HepG2 (cell line): ENCODE data around the gene COBL. TPM values are rescaled to one million over a fixed set of nuclear protein-coding genes. Genes with fewer than 3 reads are reported as not detected.

Experiments
- ATAC-seq: fragments of 200-7000 bp; cut with Tn5 transposase; 3 replicates; pipeline ENCODE4 v1.9.1; 2020; ENCODE audit warnings: mild to moderate bottlenecking, moderate library complexity
- BruUV-seq: library from RNA; stranded (reverse); fragments of 400-500 nt; replicated peaks from 2 replicates; lab custom pipeline; 2021; lab: Mats Ljungman, UMichigan
- CTCF ChIA-PET: fragments of 300-600 bp; formaldehyde crosslinking; extraction: SDS; loops from one replicate; lab custom pipeline; 2021; ENCODE audit warnings: low total read pairs, inconsistent platforms, low intra/inter-chr PET ratio; lab: Yijun Ruan, JAX
- POLR2A ChIA-PET: fragments of 350-600 bp; sonication (Branson Sonifier 250); formaldehyde crosslinking; loops from one replicate; lab custom pipeline; 2020; ENCODE audit warnings: antibody characterized with exemption, inconsistent platforms; lab: Yijun Ruan, JAX
- DNase-seq: peaks from one replicate; pipeline ENCODE4 v3.0.0-alpha.2; 2015; ENCODE audit warnings: low spot score
- FAIRE-seq: peaks from 3 replicates; lab custom pipeline; 2011; peaks lifted over from hg19 to GRCh38; lab: Jason Lieb, UNC
- H2AFZ ChIP-seq: one replicate; pipeline ENCODE4 v1.6.1; 2011; ENCODE audit warnings: low read length, inconsistent platforms
- H3K27ac ChIP-seq: fragments of 300-600 bp; 3 replicates; pipeline ENCODE4 v1.8.0; 2011; ENCODE audit warnings: mixed run types, mild to moderate bottlenecking, mixed read lengths, low read length, inconsistent platforms; ENCODE audit not compliant: insufficient read depth; ENCODE audit errors: extremely low read length
- H3K27me3 ChIP-seq, 2 experiments: fragments of 200-600 bp in 1 of 2; 2 replicates in 1 of 2; 3 replicates in 1 of 2; pipeline versions ENCODE4 v1.6.0 to v1.8.0; 2011; ENCODE audit warnings: low read length in 2 of 2, mild to moderate bottlenecking in 2 of 2, moderate library complexity in 2 of 2, inconsistent platforms in 1 of 2; ENCODE audit not compliant: insufficient read depth in 2 of 2, control insufficient read depth in 1 of 2
- H3K36me3 ChIP-seq, 2 experiments: fragments of 200-600 bp in 1 of 2; replicated peaks in 1 of 2; 2 replicates in 1 of 2; 3 replicates in 1 of 2; pipeline versions ENCODE4 v1.5.1 to v1.8.0; 2011; ENCODE audit warnings: low read length in 2 of 2, inconsistent platforms in 1 of 2; ENCODE audit not compliant: insufficient read depth in 2 of 2, control insufficient read depth in 1 of 2
- H3K4me1 ChIP-seq: 2 replicates; pipeline ENCODE4 v1.5.1; 2012; ENCODE audit warnings: low read length, inconsistent platforms; ENCODE audit not compliant: insufficient read depth
- H3K4me2 ChIP-seq: 2 replicates; pipeline ENCODE4 v1.6.0; 2011; ENCODE audit warnings: low read depth, low read length, inconsistent platforms
- H3K4me3 ChIP-seq, 3 experiments: fragments of 200-600 bp in 1 of 3; sonication (generic), shearing (Covaris generic) in 1 of 3; replicated peaks in 1 of 3; 2 replicates each; pipeline ENCODE4 v1.5.1; 2011 to 2016; ENCODE audit warnings: low read length in 3 of 3, inconsistent platforms in 2 of 3, low read depth in 2 of 3, mild to moderate bottlenecking in 2 of 3, control low read depth in 1 of 3, mixed read lengths in 1 of 3; ENCODE audit not compliant: insufficient read depth in 1 of 3
- H3K79me2 ChIP-seq: one replicate; pipeline ENCODE4 v1.6.1; 2011; ENCODE audit warnings: low read length, inconsistent platforms; ENCODE audit not compliant: insufficient read depth
- H3K9ac ChIP-seq: 2 replicates; pipeline ENCODE4 v1.6.0; 2011; ENCODE audit warnings: mild to moderate bottlenecking, low read depth, low read length, inconsistent platforms; ENCODE audit not compliant: insufficient read depth
- H3K9me3 ChIP-seq: 2 replicates; pipeline ENCODE4 v1.5.1; 2012; ENCODE audit warnings: mild to moderate bottlenecking, low read length
- H4K20me1 ChIP-seq: 2 replicates; pipeline ENCODE4 v1.6.0; 2011; ENCODE audit warnings: inconsistent platforms, mild to moderate bottlenecking, low read length, moderate library complexity; ENCODE audit not compliant: insufficient read depth
- CAMTA2 ChIP-seq: sonication (generic); formaldehyde crosslinking; IDR thresholded peaks from 2 replicates; pipeline ENCODE4 v1.4.0; 2020; ENCODE audit warnings: mild to moderate bottlenecking, missing genetic modification reagents, borderline replicate concordance
- CERS6 ChIP-seq: sonication (generic); formaldehyde crosslinking; IDR thresholded peaks from 2 replicates; pipeline ENCODE4 v1.5.0; 2020; ENCODE audit warnings: missing genetic modification reagents
- CTCF ChIP-seq: sonication (generic); formaldehyde crosslinking; IDR thresholded peaks from 2 replicates; pipeline ENCODE4 v1.5.0; 2020; ENCODE audit warnings: mild to moderate bottlenecking, missing genetic modification reagents, moderate library complexity
- DDIT3 ChIP-seq: sonication (generic); formaldehyde crosslinking; IDR thresholded peaks from 2 replicates; pipeline ENCODE4 v1.4.0; 2020; ENCODE audit warnings: mild to moderate bottlenecking, missing genetic modification reagents
- RBAK ChIP-seq: sonication (generic); formaldehyde crosslinking; IDR thresholded peaks from 2 replicates; pipeline ENCODE4 v1.5.1; 2020; ENCODE audit warnings: mild to moderate bottlenecking, missing genetic modification reagents
- RFX3 ChIP-seq: IDR thresholded peaks from 2 replicates; pipeline ENCODE4 v1.6.1; 2016; ENCODE audit warnings: missing biosample characterization, missing genetic modification reagents
- TAF15 ChIP-seq: fragments of 200-400 bp; formaldehyde crosslinking; IDR thresholded peaks from one replicate; pipeline ENCODE4 v1.6.1; 2018; ENCODE audit warnings: mild to moderate bottlenecking, low read depth, low read length; ENCODE audit not compliant: poor library complexity, severe bottlenecking
- ZIK1 ChIP-seq: sonication (generic); formaldehyde crosslinking; IDR thresholded peaks from 2 replicates; pipeline ENCODE4 v1.5.0; 2020; ENCODE audit warnings: mild to moderate bottlenecking, low read depth, missing genetic modification reagents, borderline replicate concordance
- ZNF275 ChIP-seq: sonication (generic); formaldehyde crosslinking; IDR thresholded peaks from 2 replicates; pipeline ENCODE4 v1.8.0; 2022; ENCODE audit warnings: missing genetic modification reagents, mild to moderate bottlenecking, inconsistent platforms, borderline replicate concordance
- ZNF766 ChIP-seq: sonication (generic); formaldehyde crosslinking; IDR thresholded peaks from 2 replicates; pipeline ENCODE4 v1.5.0; 2020; ENCODE audit warnings: missing genetic modification reagents, borderline replicate concordance
- ZSCAN12 ChIP-seq: sonication (generic); formaldehyde crosslinking; IDR thresholded peaks from 2 replicates; pipeline ENCODE4 v1.9.0; 2021; ENCODE audit warnings: mild to moderate bottlenecking, missing genetic modification reagents
- WGBS: methylation state at CpG from one replicate; pipeline ENCODE4 v1.1.6; 2017; ENCODE audit warnings: low lambda C conversion rate; 5-methylcytosine and 5-hydroxymethylcytosine counted together
- in situ Hi-C: cut with HindIII; loops from 2 replicates; pipeline ENCODE4 v1.10.0; 2017; ENCODE audit warnings: low pct_unique_long_range_greater_than_20kb; ENCODE audit not compliant: extremely low pct_ligation_motif_present
- intact Hi-C: fragments of 100-400 bp; cut with micrococcal nuclease; formaldehyde crosslinking; loops from one replicate; pipeline ENCODE4 v1.10.0; 2022; ENCODE audit not compliant: unreplicated experiment
- polyA plus RNA-seq, 8 experiments: library from polyadenylated mRNA; depleted of rRNA in 3 of 8; stranded (reverse) in 7 of 8; unstranded in 1 of 8; fragments of >200 nt; fragmentation: Illumina TruSeq in 4 of 8; extraction: Trizol in 4 of 8; gene quantifications; 2 replicates each; pipeline versions ENCODE4 v1.2.1 to v1.2.3, GENCODE V29; 2011 to 2016; ENCODE audit warnings: low read depth in 4 of 8, missing spikeins in 1 of 8, mixed read lengths in 1 of 8; ENCODE audit not compliant: insufficient read depth in 1 of 8
- total RNA-seq, 5 experiments: library from RNA; depleted of rRNA; stranded (reverse); fragments of >200 nt; fragmentation: Illumina TruSeq; extraction: Trizol; gene quantifications; 2 replicates each; pipeline ENCODE4 v1.2.3, GENCODE V29; 2016; ENCODE audit warnings: low read depth in 1 of 5

COBL gene
- total and polyA plus RNA-seq, 2 of the 13 experiments (the other 11 are each of a cell fraction or from before 2014, with no cell fraction given), result 3.8 to 4.9 TPM

GRCh38 chr7:51085034-51085692, 231.4 kb downstream of the COBL start:
- Histone ChIP-seq H3K27me3 (no peaks in the 10 kb centered on the region), H2AFZ (no peak overlapping the region), H3K4me1 (no peaks in the 10 kb centered on the region), H3K27ac (no peak overlapping the region), H3K9ac (no peak overlapping the region), H3K36me3 (peaks cover 0 to 20% of the 10 kb centered on the region in 2 experiments; a peak in 2 of 5 replicates), H3K4me3 (no peak overlapping the region), H4K20me1 (no peaks in the 10 kb centered on the region), H3K9me3 (no peaks in the 10 kb centered on the region), H3K4me2 (no peak overlapping the region), H3K79me2 (no peaks in the 10 kb centered on the region)
- DNase-seq (no peak), FAIRE-seq (no peak), ATAC-seq (no peak)
- ChIA-PET POLR2A (no interaction called here), CTCF (no interaction called here)
- in situ Hi-C loops (no loop called here), intact Hi-C loops (no loop called here)
- BruUV-seq, result no TSS peak
- WGBS, result 97% methylated on average over 12 of the region's 12 CpGs
- TF ChIP-seq RBAK (CRISPR knock-in tag) (no peak), ZIK1 (no peak), TAF15 (no peak), ZNF275 (CRISPR knock-in tag) (no peak), CAMTA2 (no peak), CERS6 (no peak), DDIT3 (CRISPR knock-in tag) (no peak), ZSCAN12 (CRISPR knock-in tag) (no peak), RFX3 (CRISPR knock-in tag) (no peak), ZNF766 (CRISPR knock-in tag) (no peak), CTCF (CRISPR knock-in tag) (no peak)
